ENCODE results near the gene TTYH2.

Gene TTYH2

GRCh38 chr17:74215342-74215727 lies 2.0 kb downstream of the TTYH2 start:
- peak; percentile 4 for DNase-seq (ENCODE audit: low spot score)

GRCh38 chr17:74216505-74216904 lies 3.1 kb downstream of the TTYH2 start:
- DNase-seq (ENCODE audit: low spot score), result no peak

- DNase-seq (ENCODE audit: low spot score), result no peak
These were observed 3.8 kb downstream of the TTYH2 start for GRCh38 chr17:74217037-74217730.

GRCh38 chr17:74217888-74218287 lies 4.5 kb downstream of the TTYH2 start:
- no peak for DNase-seq (ENCODE audit: low spot score)

- no peak for DNase-seq (ENCODE audit: low spot score)
These were observed 5.1 kb downstream of the TTYH2 start for GRCh38 chr17:74218436-74218835.

- DNase-seq (ENCODE audit: low spot score), result no peak
These were observed 6.3 kb downstream of the TTYH2 start for GRCh38 chr17:74219576-74220133.

- DNase-seq (ENCODE audit: low spot score), result no peak
These were observed 6.8 kb downstream of the TTYH2 start for GRCh38 chr17:74220219-74220618.

GRCh38 chr17:74220946-74221818 lies 7.8 kb downstream of the TTYH2 start:
- no peak for DNase-seq (ENCODE audit: low spot score)

- no peak for DNase-seq (ENCODE audit: low spot score)
These were observed 9.0 kb downstream of the TTYH2 start for GRCh38 chr17:74222399-74222798.

GRCh38 chr17:74223901-74224300 lies 10.5 kb downstream of the TTYH2 start:
- DNase-seq (ENCODE audit: low spot score), result no peak

GRCh38 chr17:74224959-74225725 lies 11.8 kb downstream of the TTYH2 start:
- no peak for DNase-seq (ENCODE audit: low spot score)

GRCh38 chr17:74226252-74226651 lies 12.9 kb downstream of the TTYH2 start:
- no peak for DNase-seq (ENCODE audit: low spot score)

- no peak for DNase-seq (ENCODE audit: low spot score)
These were observed 14.1 kb downstream of the TTYH2 start for GRCh38 chr17:74227271-74228080.

GRCh38 chr17:74228306-74228978 lies 15.1 kb downstream of the TTYH2 start:
- no peak for DNase-seq (ENCODE audit: low spot score)

- no peak for DNase-seq (ENCODE audit: low spot score)
These were observed 17.5 kb downstream of the TTYH2 start for GRCh38 chr17:74230896-74231295.

GRCh38 chr17:74231928-74232907 lies 18.8 kb downstream of the TTYH2 start:
- no peak for DNase-seq (ENCODE audit: low spot score)

- no peak for DNase-seq (ENCODE audit: low spot score)
These were observed 20.6 kb downstream of the TTYH2 start for GRCh38 chr17:74233937-74234336.

GRCh38 chr17:74234486-74234885 lies 21.1 kb downstream of the TTYH2 start:
- DNase-seq (ENCODE audit: low spot score), result no peak

- no peak for DNase-seq (ENCODE audit: low spot score)
These were observed 21.7 kb downstream of the TTYH2 start for GRCh38 chr17:74235040-74235581.
